Measurements from ENCODE around the gene HELT. TPM values are rescaled to one million over a fixed set of nuclear protein-coding genes. Genes with fewer than 3 reads are reported as not detected.
"Not testable (repeated sequence)": the region's sequence is repeated elsewhere in the genome, so short reads cannot be mapped to it uniquely, and the experiment has no call there.

HELT gene
- total RNA-seq, 2 experiments from 2014 or later, result not detected

DNA sequence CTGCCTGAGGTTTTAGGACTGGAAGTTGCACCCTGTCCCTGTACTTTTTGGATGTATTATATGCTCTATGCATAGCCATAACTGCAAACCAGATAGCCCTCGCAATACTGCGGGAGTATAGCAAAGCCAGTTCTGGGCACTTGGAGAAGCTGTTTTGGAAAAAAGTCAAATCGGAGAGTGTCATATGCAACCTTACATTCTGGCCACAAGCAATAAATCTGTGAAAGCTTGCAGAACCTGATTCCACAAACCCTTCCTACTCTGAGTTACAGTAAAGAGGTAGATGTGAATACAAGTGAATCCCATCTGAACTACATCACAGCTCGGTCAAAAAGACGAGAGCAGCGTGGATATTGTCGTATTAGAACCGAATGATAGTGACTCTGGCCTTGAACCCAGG is 10.3 kb downstream of the HELT start:
- POLR2A ChIA-PET, result no interaction called here
- intact Hi-C loops (cut with micrococcal nuclease), result no loop called here
- no peak for DNase-seq
- Mint-ChIP-seq H3K27me3 (peaks cover 31% of the 10 kb centered on the region), H3K4me3 (no peak overlapping the region), H3K9me3 (no peaks in the 10 kb centered on the region), H3K27ac (no peak overlapping the region), H3K4me1 (ENCODE audit: low read depth) (no peaks in the 10 kb centered on the region), H3K36me3 (no peaks in the 10 kb centered on the region)
- CTCF ChIA-PET, result no interaction called here

DNA sequence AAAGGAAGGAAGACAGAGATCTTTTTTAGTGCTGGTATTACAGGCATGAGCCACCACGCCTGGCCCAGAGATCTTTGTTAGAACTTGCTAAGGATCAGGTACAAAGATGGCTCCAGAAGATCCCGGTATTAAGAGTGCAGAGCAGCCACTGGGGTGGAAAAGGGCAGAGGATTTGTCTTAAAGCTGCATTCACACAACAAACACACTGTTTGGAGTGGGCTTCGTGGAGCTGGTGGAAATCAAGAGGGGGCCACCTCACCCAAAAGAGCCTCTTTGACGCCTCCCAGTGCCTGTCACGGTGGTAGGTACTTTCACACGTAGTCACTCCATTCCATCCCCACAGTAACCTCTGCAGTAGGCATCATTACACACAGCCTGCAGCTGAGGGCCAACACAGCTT is 13.3 kb downstream of the HELT start:
- intact Hi-C loops (cut with micrococcal nuclease), result loop anchor here (10.0 kb wide), 1 partner anchor 563 kb away; no protein-coding TSS in a partner anchor
- DNase-seq, result no peak
- POLR2A ChIA-PET, result no interaction called here
- CTCF ChIA-PET, result interaction anchor here (1.1 to 3.1 kb wide), 3 partner anchors 9 to 103 kb away, joined by 7 to 10 read pairs (median 9); no protein-coding TSS in a partner anchor
- peaks cover 10% of the 10 kb centered on the region for H3K27me3 Mint-ChIP-seq
- no peaks in the 10 kb centered on the region for H3K9me3 Mint-ChIP-seq
- no peak overlapping the region for H3K4me3 Mint-ChIP-seq
- H3K36me3 Mint-ChIP-seq, result no peaks in the 10 kb centered on the region
- H3K4me1 Mint-ChIP-seq (ENCODE audit: low read depth), result no peaks in the 10 kb centered on the region
- H3K27ac Mint-ChIP-seq, result no peak overlapping the region

DNA sequence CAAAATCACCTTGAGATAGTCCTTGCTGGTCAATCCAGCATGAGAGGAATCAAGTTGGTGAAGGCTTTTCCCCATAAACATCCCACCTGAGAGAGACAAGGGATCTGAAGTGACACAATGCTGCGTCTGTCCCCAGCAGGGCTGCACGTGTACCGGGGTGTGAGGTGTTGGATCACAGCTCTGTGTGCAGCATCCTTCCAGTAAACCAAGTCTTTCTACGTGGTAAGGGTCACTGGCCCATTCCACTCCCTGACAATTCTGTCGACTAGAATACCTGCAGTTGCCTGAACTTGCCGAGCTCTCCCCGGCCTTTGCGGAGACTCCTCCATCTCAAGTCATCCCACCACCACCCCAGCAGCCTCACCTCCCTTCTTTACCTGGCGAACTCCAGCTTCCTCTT is 14.8 kb downstream of the HELT start:
- no peak for DNase-seq
- Mint-ChIP-seq H3K27me3 (peaks cover 4% of the 10 kb centered on the region), H3K4me1 (ENCODE audit: low read depth) (no peaks in the 10 kb centered on the region), H3K9me3 (no peaks in the 10 kb centered on the region), H3K27ac (no peak overlapping the region), H3K36me3 (no peaks in the 10 kb centered on the region), H3K4me3 (no peak overlapping the region)
- POLR2A ChIA-PET, result no interaction called here
- intact Hi-C loops (cut with micrococcal nuclease), result loop anchor here (10.0 kb wide), 1 partner anchor 562 kb away; no protein-coding TSS in a partner anchor
- CTCF ChIA-PET, result interaction anchor here (3.1 kb wide), 1 partner anchor 101 kb away, joined by 10 read pairs; no protein-coding TSS in a partner anchor

DNA sequence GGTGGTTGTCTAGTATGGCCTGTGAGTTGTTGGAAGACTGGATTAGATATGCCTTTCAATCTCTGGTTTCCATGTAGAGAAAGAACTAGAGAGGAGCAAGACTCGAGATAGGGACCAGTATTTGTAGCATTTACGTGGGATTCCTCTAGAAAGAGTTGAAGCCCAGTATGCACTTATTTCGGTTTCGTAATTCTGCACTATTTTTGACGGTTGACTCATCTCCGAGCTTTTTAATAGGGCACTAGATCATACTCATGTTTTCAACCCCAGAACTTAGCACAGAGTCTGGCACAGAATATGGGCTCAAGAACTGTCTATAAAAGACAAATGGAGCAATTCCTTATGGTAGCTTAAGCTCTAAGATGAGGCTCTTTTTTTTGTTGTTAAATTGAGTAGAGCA is 15.7 kb downstream of the HELT start:
- Mint-ChIP-seq H3K4me1 (ENCODE audit: low read depth) (no peaks in the 10 kb centered on the region), H3K4me3 (no peak overlapping the region), H3K27me3 (peaks cover 2% of the 10 kb centered on the region), H3K36me3 (no peaks in the 10 kb centered on the region), H3K27ac (no peak overlapping the region), H3K9me3 (no peaks in the 10 kb centered on the region)
- intact Hi-C loops (cut with micrococcal nuclease), result loop anchor here (10.0 kb wide), 1 partner anchor 561 kb away; no protein-coding TSS in a partner anchor
- POLR2A ChIA-PET, result no interaction called here
- CTCF ChIA-PET, result no interaction called here
- DNase-seq, result no peak

DNA sequence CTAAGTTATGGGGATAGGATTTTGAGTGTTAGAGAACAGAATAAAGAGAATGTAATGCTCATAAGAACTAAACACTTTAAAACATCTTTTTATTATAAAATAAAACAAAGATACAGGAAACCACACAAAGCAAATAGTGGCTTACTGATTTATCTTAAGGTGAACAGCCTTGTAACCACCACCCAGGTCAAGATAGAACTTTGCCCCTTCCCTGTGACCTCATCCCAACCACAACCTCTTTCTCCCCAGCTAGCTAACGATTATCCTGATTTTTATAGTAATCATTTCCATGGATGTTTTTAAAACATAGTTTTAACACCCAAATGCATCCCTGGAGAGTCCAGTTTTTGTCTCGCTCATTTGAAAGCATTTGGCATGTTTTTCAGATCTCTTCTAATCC is 17.0 kb downstream of the HELT start:
- H3K36me3 Mint-ChIP-seq, result no peaks in the 10 kb centered on the region
- intact Hi-C loops (cut with micrococcal nuclease), result loop anchor here (10.0 kb wide), 1 partner anchor 560 kb away; no protein-coding TSS in a partner anchor
- POLR2A ChIA-PET, result no interaction called here
- peaks cover 4% of the 10 kb centered on the region for H3K4me1 Mint-ChIP-seq (ENCODE audit: low read depth)
- no peaks in the 10 kb centered on the region for H3K9me3 Mint-ChIP-seq
- peaks cover 6% of the 10 kb centered on the region for H3K27me3 Mint-ChIP-seq
- no peak for DNase-seq
- no peak overlapping the region for H3K27ac Mint-ChIP-seq
- CTCF ChIA-PET, result interaction anchor here (1.5 to 7.9 kb wide), 2 partner anchors 9 to 99 kb away, joined by 5 to 87 read pairs; no protein-coding TSS in a partner anchor
- no peak overlapping the region for H3K4me3 Mint-ChIP-seq

DNA sequence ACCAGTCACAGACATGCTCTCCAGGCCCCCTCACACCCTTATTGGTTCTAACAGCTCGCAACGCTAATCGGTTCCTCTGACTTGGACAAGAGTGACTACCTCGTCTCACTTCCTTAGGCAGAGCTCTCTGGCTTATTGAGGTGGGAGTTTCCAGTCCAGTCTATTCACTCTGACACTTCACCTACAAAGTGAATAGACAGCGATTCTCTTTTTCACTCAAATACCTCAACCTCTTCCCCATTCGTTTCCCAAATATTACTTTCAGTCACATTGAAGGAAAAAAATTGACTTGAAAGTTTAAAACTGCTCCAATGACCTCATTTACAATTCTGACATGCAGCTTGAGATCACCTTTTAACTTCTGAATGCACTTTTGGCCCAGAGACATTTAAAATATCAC is 17.7 kb downstream of the HELT start:
- Mint-ChIP-seq H3K4me3 (no peak overlapping the region), H3K27ac (no peak overlapping the region), H3K4me1 (ENCODE audit: low read depth) (peaks cover 4% of the 10 kb centered on the region), H3K36me3 (no peaks in the 10 kb centered on the region), H3K27me3 (peaks cover 6% of the 10 kb centered on the region), H3K9me3 (no peaks in the 10 kb centered on the region)
- CTCF ChIA-PET, result interaction anchor here (1.1 to 7.9 kb wide), 3 partner anchors 9 to 161 kb away, joined by 3 to 87 read pairs (median 5); no protein-coding TSS in a partner anchor
- no peak for DNase-seq
- POLR2A ChIA-PET, result no interaction called here
- intact Hi-C loops (cut with micrococcal nuclease), result loop anchor here (10.0 kb wide), 1 partner anchor 559 kb away; no protein-coding TSS in a partner anchor

DNA sequence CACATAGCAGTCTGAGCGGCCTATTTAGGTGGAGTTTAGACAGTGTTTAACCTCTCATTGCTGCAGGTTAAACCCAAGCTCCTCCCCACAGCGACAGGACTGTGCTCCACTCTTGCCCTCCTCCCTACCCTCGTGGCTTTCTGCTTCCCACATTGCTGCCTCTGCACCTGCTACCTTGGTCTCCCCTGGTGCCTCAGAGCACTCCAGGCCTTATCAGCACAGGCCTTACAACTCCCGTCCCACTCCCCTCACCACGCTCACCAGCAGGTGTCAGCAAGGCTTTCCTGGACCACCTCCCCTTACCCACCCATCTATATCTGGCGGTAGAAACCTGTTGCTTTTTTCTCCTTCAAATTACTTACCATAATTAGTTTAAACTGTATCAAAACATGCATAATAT is 18.6 kb downstream of the HELT start:
- CTCF ChIA-PET, result interaction anchor here (1.1 to 7.9 kb wide), 4 partner anchors 8 to 162 kb away, joined by 3 to 87 read pairs (median 8); no protein-coding TSS in a partner anchor
- peaks cover 4% of the 10 kb centered on the region for H3K4me1 Mint-ChIP-seq (ENCODE audit: low read depth)

DNA sequence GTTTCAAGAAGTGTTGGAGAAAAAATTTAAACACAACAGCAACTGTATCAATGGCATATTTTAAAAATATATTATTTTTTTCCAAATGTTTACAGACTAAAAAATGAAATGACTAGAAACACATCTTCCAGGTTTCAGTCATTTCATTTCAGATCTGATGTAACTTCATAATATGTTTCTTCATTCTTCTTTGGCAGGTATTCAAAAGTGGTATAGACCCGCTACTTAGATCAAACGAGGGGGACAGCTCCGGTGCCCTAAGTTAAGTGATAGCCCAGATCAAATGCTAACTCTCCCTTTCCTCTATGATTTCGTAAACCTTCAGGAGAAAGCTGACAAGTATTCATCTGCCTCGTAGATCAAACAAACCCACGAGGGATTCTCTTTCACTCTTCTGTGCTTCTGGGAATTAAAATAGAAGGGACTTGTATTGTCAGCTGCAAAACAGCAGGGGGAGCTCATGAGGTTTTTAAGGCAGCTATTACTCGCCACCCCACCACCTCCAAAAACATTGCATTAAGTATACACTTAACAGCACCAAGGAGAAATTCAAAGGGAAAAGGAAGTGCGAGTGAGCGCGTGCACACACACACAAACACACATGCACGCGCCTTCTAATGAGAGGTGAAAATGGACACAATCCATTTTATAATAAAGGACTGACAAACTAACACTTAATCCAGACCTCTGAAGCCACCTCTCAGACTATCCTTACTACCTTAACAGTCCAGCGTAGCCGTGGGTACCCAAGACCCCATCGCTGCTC is 21.4 kb downstream of the HELT start:
- intact Hi-C loops (cut with micrococcal nuclease), result loop anchor here (1.0 to 10.0 kb wide), 5 partner anchors 57 to 998 kb away; no protein-coding TSS in a partner anchor
- Mint-ChIP-seq H3K36me3 (no peaks in the 10 kb centered on the region), H3K9me3 (no peaks in the 10 kb centered on the region), H3K27me3 (peaks cover 7% of the 10 kb centered on the region), H3K27ac (peak overlapping the region; percentile 24), H3K4me1 (ENCODE audit: low read depth) (peaks cover 4% of the 10 kb centered on the region), H3K4me3 (peak overlapping the region; percentile 51)
- POLR2A ChIA-PET, result interaction anchor here (0.6 kb wide), 1 partner anchor 152 kb away, joined by 3 read pairs; no protein-coding TSS in a partner anchor
- CTCF ChIA-PET, result interaction anchor here (0.6 to 7.9 kb wide), 28 partner anchors 9 to 560 kb away, joined by 3 to 87 read pairs (median 4); partner anchors contain the start of gene SLC25A4
- peak; percentile 53 for DNase-seq

More for the DNA sequence above, 18.6 kb downstream of the HELT start:
- POLR2A ChIA-PET, result no interaction called here
- DNase-seq, result no peak
- Mint-ChIP-seq H3K9me3 (no peaks in the 10 kb centered on the region), H3K36me3 (no peaks in the 10 kb centered on the region), H3K27ac (no peak overlapping the region), H3K27me3 (peaks cover 6% of the 10 kb centered on the region), H3K4me3 (no peak overlapping the region)
- intact Hi-C loops (cut with micrococcal nuclease), result loop anchor here (10.0 kb wide), 1 partner anchor 558 kb away; no protein-coding TSS in a partner anchor

DNA sequence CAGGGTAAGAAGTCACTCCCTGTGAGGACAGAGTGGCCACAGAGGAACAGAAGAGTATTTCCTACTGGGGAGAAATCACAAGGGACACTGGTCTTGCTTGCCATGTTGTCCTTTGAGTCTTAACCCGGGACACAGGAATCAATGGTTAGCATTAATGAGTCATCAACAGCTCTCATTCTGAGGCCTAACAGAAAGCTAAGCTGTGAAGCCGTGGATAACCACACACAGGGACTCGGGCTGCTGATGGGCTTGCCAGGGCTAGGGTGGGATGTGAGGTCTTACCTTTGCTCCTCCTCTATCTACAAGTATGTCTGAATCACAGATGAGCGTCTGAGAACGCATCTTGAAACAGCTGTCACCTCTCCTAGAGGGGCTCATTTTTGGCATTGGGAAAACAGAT is 22.2 kb downstream of the HELT start:
- DNase-seq, result no peak
- intact Hi-C loops (cut with micrococcal nuclease), result loop anchor here (1.0 to 5.0 kb wide), 2 partner anchors 56 to 997 kb away; no protein-coding TSS in a partner anchor
- CTCF ChIA-PET, result interaction anchor here (0.9 to 7.9 kb wide), 19 partner anchors 8 to 559 kb away, joined by 3 to 87 read pairs (median 7); partner anchors contain the start of gene SLC25A4
- POLR2A ChIA-PET, result no interaction called here
- Mint-ChIP-seq H3K9me3 (no peaks in the 10 kb centered on the region), H3K27me3 (peaks cover 14% of the 10 kb centered on the region), H3K36me3 (no peaks in the 10 kb centered on the region), H3K4me1 (ENCODE audit: low read depth) (peaks cover 4% of the 10 kb centered on the region), H3K27ac (no peak overlapping the region), H3K4me3 (no peak overlapping the region)

DNA sequence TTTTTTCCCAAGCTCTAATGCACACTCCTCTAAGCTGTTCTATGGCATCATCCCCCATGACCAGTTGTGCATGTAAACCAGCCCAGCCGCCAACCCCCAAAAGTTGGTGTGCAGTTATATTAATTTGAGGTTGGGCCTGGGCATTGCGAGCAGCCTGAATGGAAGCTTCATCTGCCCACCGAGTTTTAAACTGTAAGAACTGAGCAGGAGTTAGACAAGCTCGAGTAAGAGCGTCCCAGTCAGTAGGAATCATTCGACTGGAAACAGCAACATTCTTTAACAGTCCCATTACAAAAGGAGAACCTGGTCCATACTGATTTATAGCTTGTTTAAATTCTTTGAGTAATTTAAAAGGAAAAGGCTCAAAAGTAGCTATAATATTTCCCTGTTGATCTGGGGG is 32.0 kb downstream of the HELT start:
- H3K9me3 Mint-ChIP-seq; intact Hi-C loops (cut with micrococcal nuclease); H3K4me1 Mint-ChIP-seq (ENCODE audit: low read depth); POLR2A ChIA-PET; H3K27ac Mint-ChIP-seq; DNase-seq; H3K4me3 Mint-ChIP-seq; H3K36me3 Mint-ChIP-seq: not testable (repeated sequence)
- CTCF ChIA-PET, result interaction anchor here (2.1 kb wide), 1 partner anchor 10 kb away, joined by 7 read pairs; no protein-coding TSS in a partner anchor
- peaks cover 38% of the 10 kb centered on the region for H3K27me3 Mint-ChIP-seq

DNA sequence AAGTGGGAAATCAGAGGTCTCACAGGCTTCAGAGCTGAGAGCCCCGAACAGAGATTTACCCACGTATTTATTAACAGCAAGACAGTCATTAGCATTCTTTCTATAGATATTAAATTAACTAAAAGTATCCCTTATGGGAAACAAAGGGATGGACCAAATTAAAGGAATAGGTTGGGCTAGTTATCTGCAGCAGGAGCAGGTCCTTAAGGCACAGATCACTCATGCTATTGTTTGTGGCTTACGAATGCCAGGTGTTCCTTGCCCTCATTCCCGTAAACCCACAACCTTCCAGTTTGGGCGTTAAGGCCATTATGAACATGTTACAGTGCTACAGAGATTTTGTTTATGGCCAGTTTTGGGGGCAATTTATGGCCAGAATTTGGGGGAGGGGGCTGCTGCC is 33.0 kb downstream of the HELT start:
- H3K27ac Mint-ChIP-seq; POLR2A ChIA-PET; DNase-seq; CTCF ChIA-PET; H3K4me1 Mint-ChIP-seq (ENCODE audit: low read depth); intact Hi-C loops (cut with micrococcal nuclease); H3K4me3 Mint-ChIP-seq; H3K36me3 Mint-ChIP-seq; H3K9me3 Mint-ChIP-seq: not testable (repeated sequence)
- H3K27me3 Mint-ChIP-seq, result peaks cover 33% of the 10 kb centered on the region

DNA sequence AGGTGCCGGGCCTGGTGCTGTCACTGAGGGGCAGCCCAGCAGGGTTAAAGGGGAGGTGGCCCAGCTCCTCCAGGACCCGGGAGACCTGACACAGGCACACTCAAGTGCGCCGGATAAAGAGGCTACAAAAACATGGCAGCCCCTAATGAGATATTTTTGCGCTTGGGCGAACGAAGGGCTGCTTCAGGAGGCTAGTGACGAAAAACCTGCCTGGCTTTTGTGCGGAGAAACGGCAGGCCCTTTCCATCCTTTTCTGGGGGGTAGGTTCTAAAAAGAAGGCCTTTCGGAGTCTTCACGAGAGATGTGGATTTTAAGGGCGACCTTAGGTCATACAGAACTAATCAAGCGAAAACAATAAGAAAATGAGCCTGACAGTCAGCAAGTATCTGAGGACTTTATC is 35.5 kb downstream of the HELT start:
- POLR2A ChIA-PET, result no interaction called here
- Mint-ChIP-seq H3K4me1 (ENCODE audit: low read depth) (no peaks in the 10 kb centered on the region), H3K27ac (no peak overlapping the region), H3K36me3 (no peaks in the 10 kb centered on the region), H3K9me3 (no peaks in the 10 kb centered on the region), H3K27me3 (peaks cover 27% of the 10 kb centered on the region), H3K4me3 (no peak overlapping the region)
- intact Hi-C loops (cut with micrococcal nuclease), result no loop called here
- DNase-seq, result no peak
- CTCF ChIA-PET, result interaction anchor here (1.1 to 1.2 kb wide), 2 partner anchors 12 to 14 kb away, joined by 3 read pairs; no protein-coding TSS in a partner anchor

Data from activated CD4-positive, alpha-beta memory T cell treated with anti-CD3 and anti-CD28 coated beads for 36 hours (primary cell).